Activated CD4-positive, alpha-beta T cell treated with anti-CD3 and anti-CD28 coated beads, Interleukin-2, amount 10 ng/mL, durations not matched to agents 7 days and 5 days (primary cell): ENCODE measurements around the gene PRKACA. TPM values are rescaled to one million over a fixed set of nuclear protein-coding genes. Genes with fewer than 3 reads are reported as not detected.

Source experiments
- CTCF ChIA-PET: fragments of 350-600 bp; sonication (Branson Sonifier 250); formaldehyde crosslinking; loops from one replicate; lab custom pipeline; 2021; ENCODE audit warnings: antibody characterized with exemption; lab: Charles Lee
- POLR2A ChIA-PET: fragments of 350-600 bp; sonication (Branson Sonifier 250); formaldehyde crosslinking; loops from one replicate; lab custom pipeline; 2021; ENCODE audit warnings: antibody characterized with exemption; lab: Charles Lee
- DNase-seq: peaks from one replicate; pipeline ENCODE4 v3.0.0-alpha.2; 2020
- H3K27ac Mint-ChIP-seq: one replicate; pipeline ENCODE4 v1.8.0; 2021; ENCODE audit warnings: mild to moderate bottlenecking, moderate library complexity, mixed read lengths
- H3K27me3 Mint-ChIP-seq: one replicate; pipeline ENCODE4 v1.8.0; 2021; ENCODE audit warnings: mixed read lengths
- H3K36me3 Mint-ChIP-seq: one replicate; pipeline ENCODE4 v1.8.0; 2021; ENCODE audit warnings: low read depth, mixed read lengths
- H3K4me1 Mint-ChIP-seq: one replicate; pipeline ENCODE4 v1.8.0; 2021; ENCODE audit warnings: mixed read lengths
- H3K4me3 Mint-ChIP-seq: one replicate; pipeline ENCODE4 v1.8.0; 2021; ENCODE audit warnings: mild to moderate bottlenecking, moderate library complexity, mixed read lengths
- H3K9me3 Mint-ChIP-seq: one replicate; pipeline ENCODE4 v1.8.0; 2021; ENCODE audit warnings: mixed read lengths
- total RNA-seq, 2 experiments: library from RNA; stranded (reverse); gene quantifications; one replicate each; pipeline ENCODE4 v1.2.3, GENCODE V29; 2021

PRKACA gene
- total RNA-seq, 2 experiments from 2014 or later, result 50.6 to 56.8 TPM

DNA sequence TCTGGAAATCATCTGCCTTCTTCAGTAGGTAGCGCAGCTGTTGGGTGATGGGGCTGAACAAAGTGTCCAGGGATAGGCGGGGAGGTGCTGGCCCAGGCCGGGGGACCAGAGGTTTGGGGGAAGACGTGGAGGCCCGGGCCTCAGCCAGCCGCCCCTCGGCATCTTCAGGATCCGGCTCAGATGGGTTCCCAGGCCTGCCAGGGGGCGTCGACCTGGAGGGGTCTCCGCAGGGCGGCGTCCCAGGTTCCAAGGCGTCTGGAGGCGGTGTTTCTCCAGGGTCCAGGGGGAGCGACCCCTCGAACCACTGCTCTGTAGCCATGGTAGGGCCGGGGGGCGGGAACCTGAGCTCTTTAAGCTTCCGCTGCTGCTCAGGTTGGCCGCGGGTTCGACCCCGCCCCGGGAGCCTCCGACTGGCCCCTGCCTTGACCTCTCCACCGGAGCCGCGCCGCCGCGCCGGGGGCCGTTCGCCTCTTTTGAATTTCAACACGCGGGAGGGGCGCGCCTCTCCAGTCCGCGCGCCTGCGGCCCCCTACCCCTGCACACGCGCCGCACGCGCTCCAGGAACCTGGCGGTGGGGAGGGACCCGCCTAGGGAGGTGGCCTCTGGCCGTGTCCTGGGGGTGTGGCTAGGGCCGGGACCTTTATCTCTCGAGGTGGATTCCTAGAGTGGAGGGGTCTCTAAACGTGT is 32.1 kb downstream of the PRKACA start, which contains the start of gene C19orf67:
Gene C19orf67 (minus strand): TSS at position 475 of the 687 bp plus-strand sequence. CDS start 156 bp downstream, at position 319.
- Mint-ChIP-seq H3K27me3 (no peaks in the 10 kb centered on the region), H3K4me3 (no peak within 1 kb of the TSS), H3K9me3 (no peaks in the 10 kb centered on the region), H3K4me1 (peaks cover 31% of the 10 kb centered on the region), H3K27ac (no peak within 1 kb of the TSS), H3K36me3 (peaks cover 15% of the 10 kb centered on the region)
- CTCF ChIA-PET, result interaction anchor here (1.3 to 2.6 kb wide), 2 partner anchors 13 to 205 kb away, joined by 3 to 15 read pairs; partner anchors contain the start of gene MISP3
- DNase-seq, result no peak
- POLR2A ChIA-PET, result no interaction called here

- peak overlapping the region; percentile 36 for H3K27ac Mint-ChIP-seq
- H3K4me3 Mint-ChIP-seq, result peak overlapping the region; percentile 90
- H3K27me3 Mint-ChIP-seq, result no peaks in the 10 kb centered on the region
- no peak for DNase-seq
- H3K4me1 Mint-ChIP-seq, result peaks cover 24% of the 10 kb centered on the region
- CTCF ChIA-PET, result interaction anchor here (0.6 to 2.7 kb wide), 5 partner anchors 10 to 1475 kb away, joined by 3 to 14 read pairs (median 9); partner anchors contain the start of genes ASF1B and MISP3
- H3K36me3 Mint-ChIP-seq, result no peaks in the 10 kb centered on the region
- POLR2A ChIA-PET, result interaction anchor here (0.6 kb wide), 1 partner anchor 322 kb away, joined by 5 read pairs; no protein-coding TSS in a partner anchor
- H3K9me3 Mint-ChIP-seq, result no peaks in the 10 kb centered on the region
These were observed 34.9 kb downstream of the PRKACA start for GRCh38 chr19:14082675-14082960.

GRCh38 chr19:14081797-14082674 is 35.5 kb downstream of the PRKACA start:
- H3K36me3 Mint-ChIP-seq, result no peaks in the 10 kb centered on the region
- no peaks in the 10 kb centered on the region for H3K27me3 Mint-ChIP-seq
- CTCF ChIA-PET, result interaction anchor here (0.6 to 2.7 kb wide), 7 partner anchors 9 to 1474 kb away, joined by 3 to 14 read pairs (median 6); partner anchors contain the start of genes ASF1B and MISP3
- no peaks in the 10 kb centered on the region for H3K9me3 Mint-ChIP-seq
- H3K27ac Mint-ChIP-seq, result peak overlapping the region; percentile 96
- peak overlapping the region; percentile 90 for H3K4me3 Mint-ChIP-seq
- POLR2A ChIA-PET, result interaction anchor here (0.6 kb wide), 1 partner anchor 322 kb away, joined by 5 read pairs; no protein-coding TSS in a partner anchor
- peaks cover 27% of the 10 kb centered on the region for H3K4me1 Mint-ChIP-seq
- DNase-seq, result peak; percentile 25

DNA sequence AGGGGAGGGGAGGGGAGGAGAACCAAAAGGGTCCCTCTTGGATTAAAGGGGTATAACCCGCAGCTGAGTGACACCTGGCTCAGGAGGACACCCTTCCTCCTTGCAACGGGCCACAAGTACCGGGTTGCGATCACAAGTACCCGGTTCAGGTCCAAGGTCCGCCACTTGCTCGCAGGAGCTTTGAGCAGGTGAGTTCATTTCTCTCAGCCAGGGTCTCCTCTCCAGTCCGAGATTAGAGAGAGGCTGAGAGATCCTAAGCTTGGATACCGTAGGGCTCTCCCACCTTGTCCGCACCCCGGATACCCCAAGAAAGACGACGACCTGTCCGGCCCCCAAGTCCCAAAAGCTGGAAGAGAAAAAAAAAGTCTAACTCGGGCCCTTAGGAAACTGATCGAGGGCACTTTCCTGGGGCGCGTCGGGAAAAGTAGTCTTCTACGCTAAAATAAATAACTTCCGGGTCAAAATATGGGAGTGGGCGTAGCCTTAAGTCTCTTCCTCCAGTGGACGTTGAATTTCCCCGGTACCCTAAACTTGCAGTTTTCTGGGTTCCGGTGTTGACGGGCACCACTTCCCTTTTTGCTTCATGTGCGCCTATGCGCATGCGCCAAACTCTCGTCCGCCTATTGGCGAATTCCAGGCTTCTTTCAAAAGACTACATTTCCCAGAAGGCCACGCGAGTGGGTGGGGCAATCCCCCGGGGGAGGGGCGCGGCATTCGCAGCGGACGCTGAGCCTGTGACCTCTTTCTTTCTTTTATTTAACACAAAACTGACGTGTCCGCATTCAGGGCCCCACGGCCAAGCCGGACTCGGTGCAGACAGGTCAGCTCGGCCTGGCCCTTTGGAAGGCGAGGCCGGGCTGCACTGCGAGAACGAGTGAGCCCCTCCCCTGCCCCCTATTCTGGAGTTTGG is 36.4 kb downstream of the PRKACA start:
- H3K27me3 Mint-ChIP-seq, result no peaks in the 10 kb centered on the region
- peak overlapping the region; percentile 90 for H3K4me3 Mint-ChIP-seq
- peak overlapping the region; percentile 96 for H3K27ac Mint-ChIP-seq
- peak; percentile 100 for DNase-seq
- POLR2A ChIA-PET, result interaction anchor here (0.6 kb wide), 1 partner anchor 306 kb away, joined by 3 read pairs; no protein-coding TSS in a partner anchor
- no peaks in the 10 kb centered on the region for H3K9me3 Mint-ChIP-seq
- CTCF ChIA-PET, result interaction anchor here (0.7 to 2.7 kb wide), 8 partner anchors 8 to 219 kb away, joined by 3 to 14 read pairs (median 4); partner anchors contain the start of genes ASF1B, IL27RA and MISP3
- H3K4me1 Mint-ChIP-seq, result peaks cover 28% of the 10 kb centered on the region
- H3K36me3 Mint-ChIP-seq, result no peaks in the 10 kb centered on the region

GRCh38 chr19:14078411-14078810 is 39.2 kb downstream of the PRKACA start:
- ChIA-PET POLR2A (no interaction called here), CTCF (interaction anchor here (0.6 to 0.9 kb wide), 3 partner anchors 47 to 216 kb away, joined by 3 to 4 read pairs (median 3); partner anchors contain the start of gene IL27RA)
- Mint-ChIP-seq H3K9me3 (no peaks in the 10 kb centered on the region), H3K4me1 (peaks cover 46% of the 10 kb centered on the region), H3K36me3 (no peaks in the 10 kb centered on the region), H3K27ac (no peak overlapping the region), H3K4me3 (no peak overlapping the region), H3K27me3 (no peaks in the 10 kb centered on the region)
- DNase-seq, result no peak

DNA sequence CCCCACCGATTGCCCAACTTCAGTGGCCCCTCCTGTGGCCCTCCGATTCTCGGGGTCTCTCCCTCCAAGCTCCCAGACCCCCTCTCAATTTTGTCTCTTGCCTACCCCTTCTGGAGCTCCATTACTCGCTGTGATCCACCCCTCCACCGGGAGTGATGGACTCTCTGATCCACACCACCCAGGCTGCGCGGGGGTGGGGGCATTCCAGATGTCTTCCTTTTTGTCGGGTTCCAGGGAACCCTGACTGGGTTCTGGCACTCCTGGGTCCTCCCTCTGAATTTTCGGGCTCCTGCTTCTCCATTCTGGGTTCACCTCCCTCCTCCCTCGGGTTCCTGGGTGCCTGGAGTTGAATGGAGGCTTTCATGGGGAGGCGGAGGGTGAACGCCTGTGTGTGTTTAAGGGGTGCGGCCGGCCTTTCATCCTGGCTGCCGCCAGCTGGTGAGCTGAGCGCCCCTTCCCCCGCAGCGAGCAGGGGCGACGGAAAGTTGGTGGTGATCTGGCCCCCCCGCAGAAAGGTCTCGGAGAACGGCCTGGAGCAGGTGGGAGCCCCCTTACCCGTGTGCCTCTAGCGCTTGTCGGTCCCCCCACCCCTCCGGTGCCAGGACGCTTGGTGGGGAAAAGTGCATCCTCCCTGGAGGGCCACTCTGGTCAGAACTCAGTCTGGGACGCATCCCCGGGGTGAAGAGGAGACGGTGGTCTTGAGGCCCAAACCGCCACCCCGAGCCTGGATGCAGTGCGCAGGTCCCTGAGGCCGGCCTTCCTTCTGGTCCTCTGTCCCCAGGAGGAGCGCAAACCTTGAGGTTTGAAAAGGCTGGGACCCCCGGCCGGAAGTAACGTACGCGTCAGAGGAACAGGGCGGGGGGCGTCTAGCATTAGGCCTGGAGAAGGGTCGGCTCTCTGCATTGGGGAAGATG is 43.4 kb downstream of the PRKACA start:
- POLR2A ChIA-PET, result no interaction called here
- CTCF ChIA-PET, result interaction anchor here (0.7 to 6.9 kb wide), 13 partner anchors 7 to 199 kb away, joined by 3 to 82 read pairs (median 15); partner anchors contain the start of genes ASF1B, C19orf67, NANOS3 and PALM3
- DNase-seq, result peak; percentile 26
- Mint-ChIP-seq H3K9me3 (no peaks in the 10 kb centered on the region), H3K27me3 (peaks cover 13% of the 10 kb centered on the region), H3K4me3 (peak overlapping the region; percentile 84), H3K36me3 (no peaks in the 10 kb centered on the region), H3K27ac (peak overlapping the region; percentile 48), H3K4me1 (peaks cover 31% of the 10 kb centered on the region)

DNA sequence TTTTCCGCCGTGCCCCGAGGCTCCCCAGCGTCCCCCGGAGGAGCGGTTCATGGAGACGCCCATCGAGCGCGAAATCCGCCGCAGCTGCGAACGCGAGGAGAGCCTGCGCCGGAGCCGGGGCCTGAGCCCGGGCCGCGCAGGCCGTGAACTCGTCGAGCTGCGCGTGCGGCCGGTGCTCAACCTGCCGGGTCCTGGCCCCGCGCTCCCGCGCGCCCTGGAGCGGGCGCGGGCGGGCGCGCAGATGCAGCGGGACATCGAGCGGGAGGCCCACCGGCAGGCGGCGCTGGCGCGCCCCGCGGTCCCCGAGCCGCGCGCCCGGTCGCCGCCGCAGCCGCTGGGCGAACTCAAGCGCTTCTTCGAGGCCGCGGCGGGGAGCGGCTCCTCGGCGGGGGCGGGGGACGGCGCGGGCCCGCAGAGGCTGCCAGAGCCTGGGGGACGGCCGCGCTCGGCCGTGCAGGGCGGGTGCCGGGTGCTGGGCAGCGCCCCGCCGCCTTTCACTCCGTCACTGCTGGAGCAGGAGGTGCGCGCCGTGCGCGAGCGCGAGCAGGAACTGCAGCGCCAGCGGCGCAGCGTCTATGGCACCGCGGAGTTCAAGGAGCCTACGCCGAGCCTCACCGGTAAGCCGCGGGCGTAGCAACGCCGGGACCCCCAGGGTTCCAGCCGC is 44.2 kb downstream of the PRKACA start:
- H3K27ac Mint-ChIP-seq, result peak overlapping the region; percentile 48
- DNase-seq, result peak; percentile 75
- H3K4me3 Mint-ChIP-seq, result peak overlapping the region; percentile 84
- peaks cover 13% of the 10 kb centered on the region for H3K27me3 Mint-ChIP-seq
- H3K4me1 Mint-ChIP-seq, result peaks cover 30% of the 10 kb centered on the region
- ChIA-PET POLR2A (no interaction called here), CTCF (interaction anchor here (0.7 to 6.9 kb wide), 22 partner anchors 8 to 286 kb away, joined by 3 to 82 read pairs (median 6); partner anchors contain the start of genes ASF1B, C19orf67, IL27RA and NANOS3)
- no peaks in the 10 kb centered on the region for H3K9me3 Mint-ChIP-seq
- no peaks in the 10 kb centered on the region for H3K36me3 Mint-ChIP-seq

- H3K36me3 Mint-ChIP-seq, result no peaks in the 10 kb centered on the region
- H3K4me3 Mint-ChIP-seq, result peak within 1 kb of the TSS; percentile 84
- H3K9me3 Mint-ChIP-seq, result no peaks in the 10 kb centered on the region
- H3K27ac Mint-ChIP-seq, result peak within 1 kb of the TSS; percentile 62
- peaks cover 13% of the 10 kb centered on the region for H3K27me3 Mint-ChIP-seq
- H3K4me1 Mint-ChIP-seq, result peaks cover 27% of the 10 kb centered on the region
- POLR2A ChIA-PET, result no interaction called here
- CTCF ChIA-PET, result interaction anchor here (0.6 to 6.9 kb wide), 23 partner anchors 9 to 821 kb away, joined by 3 to 82 read pairs (median 6); partner anchors contain the start of genes ASF1B, C19orf67, IL27RA and NANOS3
- peak; percentile 24 for DNase-seq
These were observed 44.9 kb downstream of the PRKACA start, which contains the start of gene MISP3 for GRCh38 chr19:14072535-14073260. TSS of gene MISP3 (plus strand) at chr19:14072786. CDS start at chr19:14073310, 524 bp downstream.

GRCh38 chr19:14070268-14071050 is 47.1 kb downstream of the PRKACA start:
- no peaks in the 10 kb centered on the region for H3K36me3 Mint-ChIP-seq
- DNase-seq, result no peak
- H3K27ac Mint-ChIP-seq, result no peak overlapping the region
- no peaks in the 10 kb centered on the region for H3K9me3 Mint-ChIP-seq
- POLR2A ChIA-PET, result no interaction called here
- peaks cover 22% of the 10 kb centered on the region for H3K4me1 Mint-ChIP-seq
- peaks cover 17% of the 10 kb centered on the region for H3K27me3 Mint-ChIP-seq
- no peak overlapping the region for H3K4me3 Mint-ChIP-seq
- CTCF ChIA-PET, result interaction anchor here (0.6 to 6.9 kb wide), 9 partner anchors 11 to 434 kb away, joined by 3 to 82 read pairs (median 15); partner anchors contain the start of genes ASF1B, C19orf67, NANOS3 and PALM3
